GM21786 (cell line): ENCODE measurements around the gene CREB3L1.
"Not testable (repeated sequence)": the region's sequence is repeated elsewhere in the genome, so short reads cannot be mapped to it uniquely, and the experiment has no call there.

Experiments
- ATAC-seq: cut with Tn5 transposase; IDR thresholded peaks from one replicate; pipeline ENCODE4 v1.9.1; 2021; ENCODE audit not compliant: unreplicated experiment

Gene CREB3L1

DNA sequence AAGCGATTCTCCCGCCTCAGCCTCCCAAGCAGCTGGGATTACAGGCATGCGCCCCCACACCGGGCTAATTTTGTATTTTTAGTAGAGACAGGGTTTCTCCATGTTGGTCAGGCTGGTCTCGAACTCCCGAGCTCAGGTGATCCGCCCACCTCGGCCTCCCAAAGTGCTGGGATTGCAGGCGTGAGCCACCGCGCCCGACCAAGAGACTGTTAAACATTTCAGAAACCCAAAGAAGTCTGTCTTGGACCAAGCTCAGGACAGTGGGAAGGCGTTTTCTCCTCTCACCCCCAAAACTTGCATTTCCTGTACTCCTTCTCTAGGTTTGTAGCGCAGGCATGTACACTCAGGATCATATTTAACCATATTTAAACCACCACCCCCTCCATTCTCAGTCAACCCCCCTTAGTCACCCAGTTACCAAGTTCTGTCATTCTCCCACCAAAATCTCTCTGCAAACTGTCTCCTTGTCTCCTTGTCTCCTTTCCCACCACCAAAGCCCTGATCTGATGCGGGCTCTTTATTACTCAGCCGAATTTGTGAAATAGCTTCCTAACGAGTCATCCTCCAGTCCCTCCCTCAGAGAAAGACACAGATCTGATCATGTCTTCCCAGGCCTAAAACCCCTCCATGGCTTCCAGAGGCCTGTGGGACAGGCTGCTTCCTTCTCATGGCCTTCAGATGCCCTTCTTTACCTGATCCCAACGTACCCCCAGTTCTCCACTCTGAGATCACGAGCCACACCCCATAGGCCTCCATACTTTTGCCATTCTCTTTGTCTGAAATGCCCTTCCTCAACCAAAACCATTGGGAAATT is 29.0 kb upstream of the CREB3L1 start:
- no peak for ATAC-seq

GRCh38 chr11:46249103-46249937 is 28.1 kb upstream of the CREB3L1 start:
- no peak for ATAC-seq

- no peak for ATAC-seq
These were observed 27.3 kb upstream of the CREB3L1 start for GRCh38 chr11:46249938-46250744.

DNA sequence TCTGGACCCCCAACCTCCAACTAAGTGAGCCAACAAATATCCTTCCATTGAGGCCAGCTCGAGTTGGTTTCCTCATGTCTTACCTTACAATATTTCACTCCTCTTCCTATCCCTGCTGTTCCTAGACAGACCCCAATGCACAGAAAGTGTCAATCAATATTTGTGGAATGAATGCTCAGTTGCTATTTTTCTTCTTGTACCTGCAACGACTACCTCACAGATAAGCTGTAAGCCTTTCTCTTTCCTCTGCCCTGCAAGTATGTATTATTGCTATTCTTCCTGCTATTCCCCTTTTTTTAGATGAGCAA is 26.8 kb upstream of the CREB3L1 start:
- ATAC-seq, result no peak

- ATAC-seq, result no peak
These were observed 25.5 kb upstream of the CREB3L1 start for GRCh38 chr11:46251954-46252353.

DNA sequence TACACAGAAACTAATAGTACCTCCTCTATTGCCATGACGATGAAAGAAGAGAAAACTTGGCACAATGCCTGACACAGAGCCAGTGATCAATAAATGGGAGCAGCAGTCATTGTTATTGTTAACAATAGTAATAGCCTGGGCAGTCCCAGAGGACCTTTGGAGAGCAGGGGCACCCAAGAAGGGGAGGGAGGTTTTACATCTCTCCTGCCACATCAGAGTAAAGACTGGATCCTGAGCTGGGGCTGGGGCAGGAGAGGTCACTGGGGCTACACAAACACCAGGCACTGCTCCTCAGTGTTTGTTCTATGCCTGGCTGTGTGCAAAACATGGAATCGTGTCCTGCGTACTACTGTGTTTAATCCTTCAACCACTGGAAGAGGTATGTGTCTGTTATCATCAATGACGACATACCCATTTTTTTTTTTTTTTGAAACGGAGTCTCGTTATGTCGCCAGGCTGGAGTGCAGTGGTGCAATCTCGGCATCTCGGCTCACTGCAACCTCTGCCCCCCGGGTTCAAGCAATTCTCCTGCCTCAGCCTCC is 25.0 kb upstream of the CREB3L1 start:
- no peak for ATAC-seq

DNA sequence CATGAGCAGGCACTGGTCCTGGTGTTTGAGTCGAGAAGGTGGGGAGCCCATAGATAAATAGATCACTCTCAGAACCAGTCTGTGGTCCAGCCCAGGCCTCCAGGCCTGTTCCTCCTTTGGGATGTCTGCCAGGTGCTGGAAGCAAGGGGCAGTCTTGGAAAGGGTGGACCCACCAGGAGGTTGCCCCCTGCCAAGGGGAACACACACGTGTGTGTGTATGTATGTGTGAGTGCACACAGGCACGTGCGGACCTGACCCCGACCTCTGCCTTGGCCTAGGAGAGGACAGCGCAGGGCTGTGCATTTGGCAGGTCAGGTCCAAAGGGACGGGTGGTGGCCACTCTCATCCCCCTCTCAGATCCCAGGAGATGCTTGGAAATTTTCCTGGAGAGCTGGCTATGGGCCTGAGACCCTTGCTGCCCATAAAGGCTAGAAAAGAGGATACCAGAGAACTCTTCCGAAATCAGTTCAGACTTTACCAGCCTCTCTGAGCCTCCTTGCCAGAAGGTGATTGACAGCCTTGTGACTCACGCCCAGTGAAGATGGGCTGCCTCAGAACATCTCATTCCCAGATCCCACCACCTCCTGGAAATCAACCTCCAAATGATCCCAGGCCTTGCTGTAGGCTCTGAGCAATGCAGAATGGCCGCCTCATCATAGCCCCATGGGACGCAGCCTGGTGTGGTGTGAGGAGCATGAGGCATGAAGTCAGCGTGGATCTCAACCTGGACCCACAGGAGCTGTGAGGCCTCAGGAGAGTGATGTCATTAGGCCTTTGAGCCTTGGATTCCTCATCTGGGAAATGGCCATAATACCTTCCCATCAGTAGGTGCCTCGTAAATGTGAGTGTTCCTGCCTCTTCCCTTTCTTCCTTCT is 24.0 kb upstream of the CREB3L1 start:
- ATAC-seq, result no peak

- no peak for ATAC-seq
These were observed 23.4 kb upstream of the CREB3L1 start for GRCh38 chr11:46254133-46254491.

DNA sequence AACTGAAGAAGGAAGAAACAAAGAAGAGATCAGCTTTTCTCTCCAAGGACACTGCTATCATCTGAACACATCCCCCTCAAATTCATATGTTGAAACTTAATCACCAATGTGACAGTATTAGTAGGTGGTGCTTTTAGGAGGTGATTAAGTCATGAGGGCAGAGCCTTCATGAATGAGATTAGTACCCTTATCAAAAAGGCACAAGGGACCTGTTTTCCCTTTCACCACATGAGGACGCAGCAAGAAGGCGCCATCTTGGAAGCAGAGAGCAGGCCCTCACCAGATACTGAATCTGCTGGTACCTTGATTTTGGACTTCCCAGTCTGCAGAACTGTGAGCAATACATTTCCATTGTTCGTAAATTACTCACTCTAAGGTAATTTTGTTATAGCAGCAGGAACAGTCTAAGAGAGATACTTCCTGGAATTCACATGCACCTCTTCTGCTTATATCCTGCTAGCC is 20.9 kb upstream of the CREB3L1 start:
- no peak for ATAC-seq

- ATAC-seq, result not testable (repeated sequence)
These were observed 18.1 kb upstream of the CREB3L1 start for GRCh38 chr11:46259347-46259746.

DNA sequence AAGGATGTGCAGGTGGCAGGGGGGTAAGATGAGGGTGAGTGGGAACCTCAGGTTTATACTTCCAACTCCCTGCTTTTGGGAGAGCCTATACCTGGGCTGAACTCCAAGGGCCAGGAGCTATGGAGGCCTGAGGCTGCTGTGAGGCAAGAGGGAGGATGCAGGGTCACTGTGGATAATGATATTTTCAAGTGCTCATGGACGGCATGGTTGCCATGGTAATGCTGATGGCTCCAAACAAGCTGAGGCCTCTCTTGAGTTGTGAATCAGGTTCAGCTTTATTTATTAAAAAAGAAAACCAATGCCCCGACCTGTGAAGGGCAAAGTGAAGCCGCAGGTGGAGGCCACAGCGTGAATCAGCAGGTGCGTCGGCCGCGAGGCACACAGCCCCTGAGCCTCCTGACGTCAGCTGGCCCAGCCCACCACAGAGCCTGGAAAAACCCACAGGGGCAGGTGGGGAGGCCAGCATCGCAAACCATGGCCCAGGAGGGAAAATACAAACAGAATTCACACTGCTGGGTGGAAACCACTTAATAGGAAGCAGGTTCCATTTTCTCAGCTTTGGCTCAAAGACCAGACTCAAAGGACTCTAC is 17.4 kb upstream of the CREB3L1 start:
- ATAC-seq, result no peak

DNA sequence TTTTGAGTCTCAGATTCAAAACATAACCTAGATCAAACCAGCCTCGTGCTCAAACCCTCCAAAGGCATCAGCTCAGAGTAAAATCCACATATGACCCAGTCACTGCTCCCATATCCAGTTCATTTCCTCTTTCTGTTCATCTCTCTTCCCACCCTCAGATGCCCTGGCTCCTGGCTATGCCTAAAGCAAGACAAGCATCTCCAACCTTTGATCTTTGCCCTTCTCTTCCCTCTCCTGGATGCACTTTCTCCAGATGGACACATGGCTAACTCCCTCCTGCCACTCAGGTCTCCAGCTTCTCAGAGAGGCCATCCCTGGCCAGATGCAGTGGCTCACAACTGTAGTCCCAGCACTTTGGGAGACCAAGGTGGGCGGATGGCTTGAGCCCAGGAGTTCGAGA is 14.3 kb upstream of the CREB3L1 start:
- ATAC-seq, result no peak

DNA sequence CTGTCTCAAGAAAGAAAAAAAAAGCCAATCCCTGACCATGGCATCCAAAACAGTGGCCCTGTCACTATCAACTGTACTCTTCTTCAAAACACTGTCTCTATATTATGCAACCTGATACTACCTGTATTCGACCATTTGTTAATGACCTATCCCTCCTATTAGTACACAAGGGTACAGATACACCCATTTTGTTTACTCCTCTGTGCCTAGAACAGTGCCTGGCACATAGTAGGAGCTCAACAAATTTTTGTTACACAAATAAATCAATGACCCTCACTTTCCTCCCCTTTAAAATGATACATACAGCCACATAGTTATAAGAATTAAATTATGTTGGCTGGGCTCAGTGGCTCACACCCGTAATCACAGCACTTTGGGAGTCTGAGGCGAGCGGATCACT is 13.4 kb upstream of the CREB3L1 start:
- ATAC-seq, result no peak

DNA sequence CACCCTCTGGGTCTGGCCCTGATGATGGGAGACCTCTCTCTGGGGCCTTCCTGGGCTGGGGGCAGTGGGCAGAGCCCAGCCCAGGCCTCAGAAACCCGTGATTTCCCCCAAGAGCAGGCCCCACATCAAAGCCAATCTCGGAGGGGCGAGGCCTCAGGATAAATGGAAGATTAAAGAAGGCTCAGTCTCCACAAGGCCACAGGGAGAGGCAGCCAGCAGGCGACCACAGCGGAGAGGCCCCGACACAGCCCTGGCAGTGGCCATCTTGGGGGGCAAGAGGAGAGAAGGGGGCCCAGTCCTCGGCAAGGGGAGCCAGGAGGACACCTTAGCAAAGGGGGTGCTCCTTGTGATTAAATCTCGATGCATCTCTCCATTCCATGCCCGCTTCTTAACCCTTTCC is 12.5 kb upstream of the CREB3L1 start:
- no peak for ATAC-seq

GRCh38 chr11:46265764-46266163 is 11.7 kb upstream of the CREB3L1 start:
- ATAC-seq, result no peak

DNA sequence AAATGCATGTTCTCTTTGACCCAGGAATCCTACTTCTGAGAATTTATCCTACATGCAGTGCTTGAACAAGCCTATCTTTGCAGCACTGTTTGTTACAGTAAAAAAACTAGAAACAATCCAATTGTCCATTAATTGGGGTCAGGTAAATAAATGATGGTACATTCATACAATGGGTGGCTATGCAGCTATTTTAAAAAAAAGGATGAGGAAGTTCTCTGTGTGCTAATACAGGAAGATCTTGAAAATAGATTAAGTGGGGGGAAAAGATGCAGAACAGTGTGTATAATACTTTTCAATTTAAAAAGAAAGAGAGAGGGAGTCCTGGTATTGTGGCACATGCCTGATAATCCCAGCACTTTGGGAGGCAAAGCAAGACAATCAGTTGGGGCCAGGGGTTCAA is 9.5 kb upstream of the CREB3L1 start:
- no peak for ATAC-seq

DNA sequence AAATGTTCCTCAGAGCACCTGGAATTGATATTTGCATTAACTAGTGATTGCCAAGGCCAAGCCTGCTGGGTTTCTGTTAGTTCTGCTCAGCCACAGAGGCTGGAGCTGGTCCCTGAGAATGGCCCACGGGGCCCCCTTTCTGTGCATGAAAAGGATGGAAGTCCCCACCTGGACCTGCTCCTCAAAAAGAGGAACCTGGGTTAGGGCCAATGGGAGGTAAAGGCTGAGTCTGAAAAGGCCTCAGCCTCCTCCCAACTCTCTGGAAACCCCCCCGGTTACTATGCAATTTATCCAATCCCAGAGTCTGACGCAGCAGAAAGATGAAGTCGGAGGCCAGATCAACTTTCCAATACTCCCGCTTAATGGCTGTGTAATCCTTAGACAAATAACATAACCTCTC is 6.8 kb upstream of the CREB3L1 start:
- ATAC-seq, result no peak

DNA sequence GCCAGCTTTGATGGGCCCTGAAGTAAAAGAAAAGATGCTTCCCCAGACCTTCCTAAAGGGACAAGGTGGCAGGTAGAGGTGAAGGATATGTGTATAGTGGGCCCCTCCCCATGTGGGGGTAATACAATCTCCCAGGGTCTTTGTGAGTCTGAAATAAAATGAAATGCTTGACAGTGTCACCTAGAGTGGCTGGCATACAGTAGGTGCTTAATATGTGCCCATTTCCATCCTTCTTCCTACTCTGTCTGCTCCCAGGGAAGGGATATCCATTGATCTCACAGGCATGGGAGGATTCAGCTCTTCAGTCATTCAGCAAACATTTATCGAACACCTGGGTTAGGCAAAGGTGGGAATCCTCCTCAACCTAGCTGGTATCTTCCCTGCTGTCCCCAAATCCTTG is 6.1 kb upstream of the CREB3L1 start:
- ATAC-seq, result no peak

DNA sequence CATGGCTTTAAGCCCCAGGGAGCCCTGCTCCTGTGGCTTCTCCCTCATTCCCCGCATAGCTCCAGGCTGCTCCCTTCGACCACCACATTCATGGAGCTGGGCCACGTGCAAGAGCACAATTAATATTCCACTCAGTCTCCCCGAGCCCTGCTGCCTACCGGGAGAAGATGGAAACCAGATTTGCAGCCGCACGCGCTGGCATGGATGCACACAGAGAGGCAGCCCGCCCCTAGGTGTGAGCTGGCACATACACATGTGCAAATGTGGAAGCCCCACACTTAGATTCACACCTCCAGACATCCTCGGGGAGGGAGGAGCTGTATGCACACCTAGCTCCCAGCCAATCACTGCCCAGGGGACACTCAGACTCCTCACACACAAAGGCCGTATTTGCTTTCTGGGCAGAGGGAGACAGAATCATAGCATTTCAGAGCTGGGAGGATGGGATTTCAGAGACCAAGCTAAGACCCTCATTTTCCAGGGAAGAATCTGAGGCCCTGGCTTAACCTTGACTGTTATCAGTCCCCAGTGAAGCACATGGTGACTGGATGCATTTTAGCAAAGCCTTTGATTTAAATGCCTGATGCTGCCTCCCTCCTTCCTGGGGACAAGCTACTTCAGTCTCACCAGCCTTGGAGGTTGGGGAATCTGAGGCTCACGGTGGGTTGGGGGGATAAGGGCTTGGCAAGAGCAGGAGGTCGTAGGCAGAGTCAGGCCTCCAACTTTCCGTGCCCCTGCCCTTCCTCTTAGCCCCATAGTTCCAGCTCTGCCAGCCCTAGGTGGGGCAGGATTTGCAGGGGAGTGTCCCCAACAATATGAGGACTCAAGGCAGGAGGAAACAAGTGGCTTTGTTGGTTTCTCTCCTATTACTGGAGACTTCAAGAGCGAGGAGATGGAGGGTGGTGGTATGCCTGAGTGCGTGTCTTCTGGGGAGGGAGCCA is 5.3 kb upstream of the CREB3L1 start:
- ATAC-seq, result no peak
